Naive thymus-derived CD4-positive, alpha-beta T cell (primary cell): ENCODE results near the gene ZNF157. TPM values are rescaled to one million over a fixed set of nuclear protein-coding genes. Genes with fewer than 3 reads are reported as not detected.
"Not testable (repeated sequence)": the region's sequence is repeated elsewhere in the genome, so short reads cannot be mapped to it uniquely, and the experiment has no call there.

Source experiments
- ATAC-seq: fragments of 150-1000 bp; cut with Tn5 transposase; 2 replicates; pipeline ENCODE4 v1.10.0; 2021; ENCODE audit warnings: mild to moderate bottlenecking, moderate library complexity
- CTCF ChIA-PET: fragments of 350-600 bp; sonication (Branson Sonifier 250); formaldehyde crosslinking; loops from one replicate; lab custom pipeline; 2021; ENCODE audit warnings: antibody characterized with exemption; lab: Charles Lee
- POLR2A ChIA-PET: fragments of 350-600 bp; sonication (Branson Sonifier 250); formaldehyde crosslinking; loops from one replicate; lab custom pipeline; 2021; ENCODE audit warnings: antibody characterized with exemption, inconsistent platforms; lab: Charles Lee
- DNase-seq, 9 donors: peaks; one replicate each; pipeline versions ENCODE4 v3.0.0 to v3.0.0-alpha.2; 2020 to 2022; ENCODE audit warnings: mixed read lengths in 1 of 9
- H3K27ac ChIP-seq: one replicate; pipeline ENCODE4 v1.7.0; 2013; ENCODE audit warnings: mild to moderate bottlenecking, low read depth, low read length, moderate library complexity
- H3K27me3 ChIP-seq, 2 donors: one replicate each; pipeline ENCODE4 v1.7.0; 2013; ENCODE audit warnings: low read length in 2 of 2, mild to moderate bottlenecking in 2 of 2, moderate library complexity in 2 of 2; ENCODE audit not compliant: control insufficient read depth in 2 of 2, insufficient read depth in 2 of 2
- H3K36me3 ChIP-seq, 3 experiments: 1 replicate in 2 of 3; 2 replicates in 1 of 3; pipeline ENCODE4 v1.7.0; 2013; ENCODE audit warnings: low read length in 3 of 3, mild to moderate bottlenecking in 3 of 3, moderate library complexity in 1 of 3; ENCODE audit not compliant: insufficient read depth in 3 of 3, control insufficient read depth in 2 of 3
- H3K4me1 ChIP-seq, 2 donors: one replicate each; pipeline ENCODE4 v1.7.0; 2013; ENCODE audit warnings: low read length in 2 of 2, mild to moderate bottlenecking in 2 of 2, moderate library complexity in 1 of 2; ENCODE audit not compliant: control insufficient read depth in 2 of 2, insufficient read depth in 2 of 2
- H3K4me3 ChIP-seq: 2 replicates; pipeline ENCODE4 v1.7.0; 2013; ENCODE audit warnings: mild to moderate bottlenecking, low read length
- H3K9me3 ChIP-seq, 3 experiments: 1 replicate in 2 of 3; 2 replicates in 1 of 3; pipeline ENCODE4 v1.7.0; 2013; ENCODE audit warnings: low read length in 3 of 3; ENCODE audit not compliant: control insufficient read depth in 2 of 3
- H3K27ac Mint-ChIP-seq, 9 donors: one replicate each; pipeline ENCODE4 v1.8.0; 2020 to 2022; ENCODE audit warnings: mixed read lengths in 9 of 9, mild to moderate bottlenecking in 8 of 9, moderate library complexity in 5 of 9, inconsistent platforms in 2 of 9
- H3K27me3 Mint-ChIP-seq, 5 donors: one replicate each; pipeline ENCODE4 v1.8.0; 2021 to 2022; ENCODE audit warnings: mixed read lengths in 5 of 5, mild to moderate bottlenecking in 1 of 5
- H3K36me3 Mint-ChIP-seq, 5 donors: one replicate each; pipeline ENCODE4 v1.8.0; 2020 to 2022; ENCODE audit warnings: mixed read lengths in 5 of 5, mild to moderate bottlenecking in 3 of 5, inconsistent platforms in 1 of 5
- H3K4me1 Mint-ChIP-seq, 7 donors: one replicate each; pipeline ENCODE4 v1.8.0; 2020 to 2022; ENCODE audit warnings: mixed read lengths in 7 of 7, mild to moderate bottlenecking in 3 of 7, inconsistent platforms in 1 of 7
- H3K4me3 Mint-ChIP-seq, 10 donors: one replicate each; pipeline ENCODE4 v1.8.0; 2020 to 2022; ENCODE audit warnings: mild to moderate bottlenecking in 10 of 10, mixed read lengths in 10 of 10, moderate library complexity in 6 of 10, inconsistent platforms in 2 of 10
- H3K9me3 Mint-ChIP-seq, 11 donors: one replicate each; pipeline ENCODE4 v1.8.0; 2020 to 2022; ENCODE audit warnings: mixed read lengths in 11 of 11, mild to moderate bottlenecking in 4 of 11, inconsistent platforms in 1 of 11, moderate library complexity in 1 of 11
- intact Hi-C, 2 donors: fragments of 100-400 bp; cut with micrococcal nuclease; formaldehyde crosslinking; loops; one replicate each; pipeline ENCODE4 v1.15.1; 2023
- polyA plus RNA-seq, 2 donors: library from polyadenylated mRNA; unstranded; fragments of 300-500 nt; fragmentation: Illumina TruSeq; gene quantifications; one replicate each; pipeline ENCODE4 v1.2.3, GENCODE V29; 2021
- total RNA-seq, 6 experiments: library from RNA in 5 of 6; stranded (reverse) in 5 of 6; gene quantifications; 1 replicate in 5 of 6; 2 replicates in 1 of 6; pipeline ENCODE4 v1.2.3 and lab custom pipeline; 2021 to 2026

Gene ZNF157
- total and polyA plus RNA-seq, 7 experiments from 2014 or later: 0.21 to 2.4 (median 0.96) TPM

DNA sequence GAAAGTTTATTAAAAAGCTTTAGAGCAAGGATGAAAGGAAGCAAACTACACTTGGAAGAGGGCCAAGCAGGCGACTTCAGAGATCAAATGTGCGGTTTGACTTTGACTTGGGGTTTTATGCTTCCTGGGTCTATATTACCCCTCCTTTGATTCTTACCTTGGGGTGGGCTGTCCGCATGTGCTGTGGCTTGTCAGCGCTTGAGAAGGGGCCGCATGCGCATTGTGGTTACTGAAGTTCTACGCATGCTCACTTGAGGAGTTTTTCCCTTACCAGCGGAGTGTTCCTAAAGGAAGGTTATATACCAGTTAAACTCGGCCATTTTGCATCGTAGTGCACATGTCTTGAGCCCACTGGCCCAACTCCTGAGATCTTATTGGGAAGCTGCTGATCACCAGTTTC lies 9.9 kb downstream of the ZNF157 start:
- Mint-ChIP-seq H3K36me3 (peaks cover 0 to 7% (median 3%) of the 10 kb centered on the region in 5 donors), H3K4me1 (peaks cover 12 to 42% (median 31%) of the 10 kb centered on the region in 7 donors), H3K9me3 (peaks cover 0 to 10% (median 0%) of the 10 kb centered on the region in 11 donors), H3K27me3 (no peaks in the 10 kb centered on the region), H3K4me3 (peak overlapping the region; percentile 67 to 87 (median 77)), H3K27ac (peak overlapping the region; percentile 17 to 91 (median 81))
- intact Hi-C loops: loop anchor here (1.0 to 10.0 kb wide), 11 partner anchors 14 to 285 kb away; partner anchors contain the start of genes ZNF41 (in 2 of the 2), CDK16 (in 1 of the 2), ELK1 (in 1 of the 2) and NDUFB11 (in 1 of the 2)
- H3K36me3 ChIP-seq: no peaks in the 10 kb centered on the region
- peak; percentile 90 for ATAC-seq
- peak; percentile 17 to 88 (median 81) for DNase-seq
- H3K27ac ChIP-seq: no peak overlapping the region
- peaks cover 4 to 11% of the 10 kb centered on the region in 2 donors for H3K4me1 ChIP-seq
- POLR2A ChIA-PET: interaction anchor here (0.5 to 2.9 kb wide), 4 partner anchors 19 to 190 kb away, joined by 4 to 16 read pairs (median 8); partner anchors contain the start of genes CDK16 and USP11
- no peaks in the 10 kb centered on the region for H3K9me3 ChIP-seq
- no peaks in the 10 kb centered on the region for H3K27me3 ChIP-seq
- H3K4me3 ChIP-seq: no peak overlapping the region
- CTCF ChIA-PET: no interaction called here

GRCh38 chrX:47380837-47381236 lies 10.5 kb downstream of the ZNF157 start:
- peak overlapping the region in 3 of 9 donors; percentile 23 to 81 (median 43) for H3K27ac Mint-ChIP-seq

GRCh38 chrX:47384502-47384901 lies 14.1 kb downstream of the ZNF157 start:
- Histone ChIP-seq H3K9me3 (no peaks in the 10 kb centered on the region), H3K36me3 (no peaks in the 10 kb centered on the region), H3K4me3 (no peak overlapping the region), H3K27me3 (no peaks in the 10 kb centered on the region), H3K27ac (no peak overlapping the region), H3K4me1 (peaks cover 4 to 10% of the 10 kb centered on the region in 2 donors)
- H3K27ac Mint-ChIP-seq: peak overlapping the region in 3 of 9 donors; percentile 45 to 73 (median 67)
- peak overlapping the region in 3 of 10 donors; percentile 31 to 39 (median 37) for H3K4me3 Mint-ChIP-seq
- DNase-seq (peak; percentile 27 to 83 (median 67)), ATAC-seq (peak; percentile 86)
- ChIA-PET CTCF (interaction anchor here (0.6 to 2.6 kb wide), 15 partner anchors 15 to 214 kb away, joined by 3 to 13 read pairs (median 4); partner anchors contain the start of gene USP11), POLR2A (interaction anchor here (0.6 to 2.6 kb wide), 9 partner anchors 44 to 194 kb away, joined by 3 to 18 read pairs (median 3); partner anchors contain the start of genes CDK16 and USP11)
- peaks cover 0 to 10% (median 0%) of the 10 kb centered on the region in 11 donors for H3K9me3 Mint-ChIP-seq
- intact Hi-C loops: loop anchor here (1.0 to 10.0 kb wide), 11 partner anchors 72 to 548 kb away; partner anchors contain the start of genes UBA1 (in 2 of the 2), ELK1 (in 1 of the 2), RP2 (in 1 of the 2) and USP11 (in 1 of the 2)
- H3K4me1 Mint-ChIP-seq: peaks cover 11 to 39% (median 31%) of the 10 kb centered on the region in 7 donors
- peaks cover 0 to 6% (median 0%) of the 10 kb centered on the region in 5 donors for H3K36me3 Mint-ChIP-seq
- H3K27me3 Mint-ChIP-seq: no peaks in the 10 kb centered on the region

More at GRCh38 chrX:47380837-47381236, 10.5 kb downstream of the ZNF157 start:
- H3K4me1 Mint-ChIP-seq: peaks cover 12 to 42% (median 31%) of the 10 kb centered on the region in 7 donors
- H3K27me3 Mint-ChIP-seq, CTCF ChIA-PET, DNase-seq, H3K9me3 ChIP-seq, H3K36me3 ChIP-seq, ATAC-seq, H3K36me3 Mint-ChIP-seq, H3K27me3 ChIP-seq: not testable (repeated sequence)
- POLR2A ChIA-PET: interaction anchor here (0.5 to 2.9 kb wide), 4 partner anchors 19 to 190 kb away, joined by 4 to 16 read pairs (median 8); partner anchors contain the start of genes CDK16 and USP11
- H3K4me1 ChIP-seq: peaks cover 4 to 11% of the 10 kb centered on the region in 2 donors
- H3K4me3 ChIP-seq: peak overlapping the region; percentile 13
- H3K9me3 Mint-ChIP-seq: peaks cover 0 to 10% (median 0%) of the 10 kb centered on the region in 11 donors
- H3K4me3 Mint-ChIP-seq: peak overlapping the region in 8 of 10 donors; percentile 53 to 83 (median 70)
- intact Hi-C loops: loop anchor here (1.0 to 10.0 kb wide), 11 partner anchors 15 to 286 kb away; partner anchors contain the start of genes ZNF41 (in 2 of the 2), CDK16 (in 1 of the 2), ELK1 (in 1 of the 2) and NDUFB11 (in 1 of the 2)
- peak overlapping the region; percentile 41 for H3K27ac ChIP-seq

GRCh38 chrX:47390780-47391179 lies 20.4 kb downstream of the ZNF157 start:
- H3K27me3 ChIP-seq: no peaks in the 10 kb centered on the region
- no peaks in the 10 kb centered on the region for H3K36me3 Mint-ChIP-seq
- CTCF ChIA-PET: interaction anchor here (1.0 kb wide), 1 partner anchor 196 kb away, joined by 3 read pairs; no protein-coding TSS in a partner anchor

DNA sequence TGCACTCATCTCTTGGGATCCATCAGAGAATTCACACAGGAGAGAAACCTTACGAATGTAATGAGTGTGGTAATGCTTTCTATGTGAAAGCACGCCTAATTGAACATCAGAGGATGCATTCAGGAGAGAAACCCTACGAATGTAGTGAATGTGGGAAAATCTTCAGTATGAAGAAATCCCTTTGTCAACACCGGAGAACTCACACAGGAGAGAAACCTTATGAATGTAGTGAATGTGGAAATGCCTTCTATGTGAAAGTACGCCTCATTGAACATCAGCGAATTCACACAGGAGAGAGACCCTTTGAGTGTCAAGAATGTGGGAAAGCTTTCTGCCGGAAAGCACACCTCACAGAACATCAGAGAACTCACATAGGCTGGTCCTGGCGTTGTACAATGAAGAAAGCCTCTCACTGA lies 42.8 kb downstream of the ZNF157 start:
- no peak overlapping the region for H3K27ac Mint-ChIP-seq
- peaks cover 0 to 66% (median 34%) of the 10 kb centered on the region in 11 donors for H3K9me3 Mint-ChIP-seq
- DNase-seq (no peak), ATAC-seq (no peak)
- no peak overlapping the region for H3K4me3 Mint-ChIP-seq
- H3K36me3 Mint-ChIP-seq: peaks cover 4 to 47% (median 45%) of the 10 kb centered on the region in 5 donors
- peaks cover 0 to 24% (median 0%) of the 10 kb centered on the region in 3 experiments for H3K36me3 ChIP-seq
- ChIA-PET CTCF (no interaction called here), POLR2A (no interaction called here)
- no peak overlapping the region for H3K4me3 ChIP-seq
- no peaks in the 10 kb centered on the region for H3K4me1 ChIP-seq
- no peaks in the 10 kb centered on the region for H3K27me3 Mint-ChIP-seq
- H3K27me3 ChIP-seq: no peaks in the 10 kb centered on the region
- H3K27ac ChIP-seq: no peak overlapping the region
- H3K4me1 Mint-ChIP-seq: no peaks in the 10 kb centered on the region
- peaks cover 4 to 27% (median 4%) of the 10 kb centered on the region in 3 experiments for H3K9me3 ChIP-seq
- intact Hi-C loops: no loop called here

More at GRCh38 chrX:47390780-47391179, 20.4 kb downstream of the ZNF157 start:
- Mint-ChIP-seq H3K27me3 (no peaks in the 10 kb centered on the region), H3K27ac (peak overlapping the region; percentile 41 to 94 (median 78)), H3K9me3 (peaks cover 0 to 2% (median 0%) of the 10 kb centered on the region in 11 donors), H3K4me1 (peaks cover 7 to 28% (median 19%) of the 10 kb centered on the region in 7 donors), H3K4me3 (peak overlapping the region; percentile 26 to 83 (median 70))
- H3K4me1 ChIP-seq: peaks cover 0 to 7% of the 10 kb centered on the region in 2 donors
- no peaks in the 10 kb centered on the region for H3K9me3 ChIP-seq
- peak; percentile 75 for ATAC-seq
- DNase-seq: peak in 5 of 9 donors; percentile 28 to 57 (median 51)
- POLR2A ChIA-PET: interaction anchor here (1.3 kb wide), 1 partner anchor 133 kb away, joined by 3 read pairs; no protein-coding TSS in a partner anchor
- peak overlapping the region; percentile 22 for H3K27ac ChIP-seq
- no peak overlapping the region for H3K4me3 ChIP-seq
- no peaks in the 10 kb centered on the region for H3K36me3 ChIP-seq
- intact Hi-C loops: no loop called here

- no peaks in the 10 kb centered on the region for H3K9me3 ChIP-seq
- H3K4me3 ChIP-seq: no peak overlapping the region
- H3K4me3 Mint-ChIP-seq: no peak overlapping the region
- no peaks in the 10 kb centered on the region for H3K4me1 ChIP-seq
- DNase-seq (no peak), ATAC-seq (peak; percentile 70)
- peaks cover 0 to 2% (median 0%) of the 10 kb centered on the region in 7 donors for H3K4me1 Mint-ChIP-seq
- CTCF ChIA-PET: no interaction called here
- no peaks in the 10 kb centered on the region for H3K36me3 ChIP-seq
- POLR2A ChIA-PET: no interaction called here
- H3K27me3 Mint-ChIP-seq: no peaks in the 10 kb centered on the region
- no peaks in the 10 kb centered on the region for H3K27me3 ChIP-seq
- no peak overlapping the region for H3K27ac Mint-ChIP-seq
- no peak overlapping the region for H3K27ac ChIP-seq
- peaks cover 0 to 28% (median 16%) of the 10 kb centered on the region in 5 donors for H3K36me3 Mint-ChIP-seq
- peaks cover 0 to 47% (median 14%) of the 10 kb centered on the region in 11 donors for H3K9me3 Mint-ChIP-seq
- intact Hi-C loops: no loop called here
Observed at GRCh38 chrX:47420265-47420664, 49.9 kb downstream of the ZNF157 start.
